Fibroblast of lung (primary cell): ENCODE data around the gene PNMA8C.

Experiments used
- CTCF ChIP-seq, 2 donors: IDR thresholded peaks in 1 of 2; conservative IDR thresholded peaks in 1 of 2; 1 replicate in 1 of 2; 2 replicates in 1 of 2; pipeline ENCODE4 v1.5.1; 2011 to 2012; ENCODE audit warnings: low read length in 2 of 2, control low read depth in 1 of 2, inconsistent platforms in 1 of 2, low read depth in 1 of 2, mild to moderate bottlenecking in 1 of 2
- EZH2 ChIP-seq: IDR thresholded peaks from 2 replicates; pipeline ENCODE4 v1.5.1; 2012; ENCODE audit warnings: low read length, control low read depth, mild to moderate bottlenecking; ENCODE audit errors: missing control alignments

- TF ChIP-seq CTCF (conservative IDR thresholded peaks at IDR 0.05 in 1 of 2, IDR thresholded peaks at IDR 0.05 in 1 of 2; ENCODE audit: low read depth in 1 of 2, low read length in 2 of 2) (peak in 1 of 2 donors; percentile 39), EZH2 (no peak)
These were observed 23.8 kb downstream of the PNMA8C start for GRCh38 chr19:46404753-46405468.
